Measurements from ENCODE around the gene PTPRT.

PTPRT gene

GRCh38 chr20:42785041-42785440 is 404.7 kb downstream of the PTPRT start:
- no peak for DNase-seq

- no peak for DNase-seq
Measured at GRCh38 chr20:42779216-42779615, 410.5 kb downstream of the PTPRT start.

- DNase-seq = no peak
Measured at GRCh38 chr20:42775866-42776265, 413.8 kb downstream of the PTPRT start.

- DNase-seq = no peak
Measured at GRCh38 chr20:42775037-42775436, 414.7 kb downstream of the PTPRT start.

GRCh38 chr20:42763015-42763414 is 426.7 kb downstream of the PTPRT start:
- no peak for DNase-seq

- no peak for DNase-seq
Measured at GRCh38 chr20:42756991-42757390, 432.7 kb downstream of the PTPRT start.

- no peak for DNase-seq
Measured at GRCh38 chr20:42754706-42755105, 435.0 kb downstream of the PTPRT start.

- DNase-seq = no peak
Measured at GRCh38 chr20:42752620-42753019, 437.1 kb downstream of the PTPRT start.

GRCh38 chr20:42749556-42749955 is 440.1 kb downstream of the PTPRT start:
- no peak for DNase-seq

- DNase-seq = no peak
Measured at GRCh38 chr20:42747765-42748411, 441.8 kb downstream of the PTPRT start.

- DNase-seq = no peak
Measured at GRCh38 chr20:42744756-42745465, 444.8 kb downstream of the PTPRT start.

GRCh38 chr20:42742926-42743325 is 446.8 kb downstream of the PTPRT start:
- DNase-seq = no peak

- no peak for DNase-seq
Measured at GRCh38 chr20:42741906-42742305, 447.8 kb downstream of the PTPRT start.

GRCh38 chr20:42740226-42740870 is 449.4 kb downstream of the PTPRT start:
- DNase-seq = no peak

- no peak for DNase-seq
Measured at GRCh38 chr20:42739683-42740082, 450.0 kb downstream of the PTPRT start.

- DNase-seq = no peak
Measured at GRCh38 chr20:42735539-42735938, 454.2 kb downstream of the PTPRT start.

- no peak for DNase-seq
Measured at GRCh38 chr20:42734660-42735368, 454.9 kb downstream of the PTPRT start.

- DNase-seq = no peak
Measured at GRCh38 chr20:42721923-42722322, 467.8 kb downstream of the PTPRT start.

GRCh38 chr20:42714298-42715141 is 475.2 kb downstream of the PTPRT start:
- DNase-seq = no peak

- DNase-seq = no peak
Measured at GRCh38 chr20:42708266-42708665, 481.4 kb downstream of the PTPRT start.

GRCh38 chr20:42706759-42707158 is 482.9 kb downstream of the PTPRT start:
- DNase-seq = no peak

GRCh38 chr20:42705550-42705949 is 484.2 kb downstream of the PTPRT start:
- no peak for DNase-seq

- no peak for DNase-seq
Measured at GRCh38 chr20:42703744-42704143, 486.0 kb downstream of the PTPRT start.

All from CD4-positive, alpha-beta T cell treated with Interferon alpha-2 for 1 hour (primary cell).